A172 (cell line): ENCODE data around the gene MLPH. TPM values are rescaled to one million over a fixed set of nuclear protein-coding genes. Genes with fewer than 3 reads are reported as not detected.

Experiments used
- DNase-seq: peaks from one replicate; pipeline ENCODE4 v3.0.0-alpha.2; 2015; ENCODE audit warnings: low spot score
- total RNA-seq: library from RNA; depleted of rRNA; stranded (reverse); fragments of >200 nt; shearing (Covaris generic); gene quantifications from 2 replicates; pipeline ENCODE4 v1.2.3, GENCODE V29; 2014; rRNA removed

MLPH gene
- total RNA-seq, 1 experiment from 2014 or later: 17.7 TPM

- DNase-seq: no peak
Observed at GRCh38 chr2:237600205-237600846, 113.3 kb downstream of the MLPH start.

- DNase-seq: no peak
Observed at GRCh38 chr2:237601453-237602116, 114.5 kb downstream of the MLPH start.

- DNase-seq: no peak
Observed at GRCh38 chr2:237602409-237602808, 115.4 kb downstream of the MLPH start.

GRCh38 chr2:237603049-237603717 is 116.1 kb downstream of the MLPH start:
- DNase-seq: no peak

GRCh38 chr2:237603718-237604362 is 116.8 kb downstream of the MLPH start:
- DNase-seq: no peak

- no peak for DNase-seq
Observed at GRCh38 chr2:237604391-237604790, 117.3 kb downstream of the MLPH start.

Other genes starting within 250 kb of the MLPH start
- 2.5 and 4.8 TPM in 2 replicates for gene COL6A3, start 73.1 kb upstream of the MLPH start, total RNA-seq
- gene PRLH, start 79.3 kb downstream of the MLPH start, total RNA-seq: not detected in 2 replicates
- 1.6 and 4.1 TPM in 2 replicates for gene RAB17, start 103.5 kb downstream of the MLPH start, total RNA-seq
- 62.0 and 73.3 TPM in 2 replicates for gene LRRFIP1, start 140.3 kb downstream of the MLPH start, total RNA-seq